PC-3 (cell line): ENCODE data around the gene NCOA7. TPM values are rescaled to one million over a fixed set of nuclear protein-coding genes. Genes with fewer than 3 reads are reported as not detected.

ENCODE experiments used
- ATAC-seq: fragments of 200-7000 bp; cut with Tn5 transposase; 2 replicates; pipeline ENCODE4 v1.9.1; 2020; ENCODE audit warnings: mild to moderate bottlenecking, moderate library complexity
- BruUV-seq: library from RNA; stranded (reverse); fragments of 400-500 nt; replicated peaks from 2 replicates; lab custom pipeline; 2021; lab: Mats Ljungman, UMichigan
- CTCF ChIA-PET: fragments of 300-600 bp; sonication (Branson Sonifier 250); formaldehyde crosslinking; loops from one replicate; lab custom pipeline; 2022; ENCODE audit warnings: antibody characterized with exemption; lab: Charles Lee
- POLR2A ChIA-PET: fragments of 300-600 bp; sonication (Branson Sonifier 250); formaldehyde crosslinking; loops from one replicate; lab custom pipeline; 2022; ENCODE audit warnings: antibody characterized with exemption; ENCODE audit not compliant: unreplicated experiment; lab: Charles Lee
- DNase-seq: peaks from one replicate; pipeline ENCODE4 v3.0.0-alpha.2; 2015
- H2AFZ ChIP-seq: fragments of 300-600 bp; sonication (generic); 2 replicates; pipeline ENCODE4 v1.6.0; 2016; ENCODE audit warnings: antibody characterized with exemption, low read length
- H3F3A ChIP-seq: fragments of 300-600 bp; sonication (generic); one replicate; pipeline ENCODE4 v1.6.0; 2017; ENCODE audit warnings: antibody characterized with exemption, low read length, control low read depth, mild to moderate bottlenecking; ENCODE audit not compliant: unreplicated experiment
- H3K27ac ChIP-seq: fragments of 300-600 bp; sonication (generic); 2 replicates; pipeline ENCODE4 v1.5.1; 2016; ENCODE audit warnings: mild to moderate bottlenecking, low read length
- H3K27me3 ChIP-seq: fragments of 300-600 bp; sonication (generic); 2 replicates; pipeline ENCODE4 v1.6.1; 2016; ENCODE audit warnings: low read length, mixed read lengths
- H3K36me3 ChIP-seq: fragments of 300-600 bp; sonication (generic); 2 replicates; pipeline ENCODE4 v1.6.1; 2016; ENCODE audit warnings: low read depth, mixed run types, low read length, mixed read lengths
- H3K4me1 ChIP-seq: fragments of 300-600 bp; sonication (generic); 2 replicates; pipeline ENCODE4 v1.5.1; 2016; ENCODE audit warnings: low read length; ENCODE audit not compliant: insufficient read depth
- H3K4me2 ChIP-seq: fragments of 300-600 bp; sonication (generic); 2 replicates; pipeline ENCODE4 v1.6.0; 2016; ENCODE audit warnings: low read length
- H3K4me3 ChIP-seq: fragments of 300-600 bp; sonication (generic); 2 replicates; pipeline ENCODE4 v1.5.1; 2016; ENCODE audit warnings: mild to moderate bottlenecking, low read length, mixed read lengths
- H3K79me2 ChIP-seq: fragments of 300-600 bp; sonication (generic); 2 replicates; pipeline ENCODE4 v1.6.1; 2017; ENCODE audit warnings: low read length, mixed read lengths
- H3K9ac ChIP-seq: fragments of 300-600 bp; sonication (generic); 2 replicates; pipeline ENCODE4 v1.6.0; 2016; ENCODE audit warnings: mild to moderate bottlenecking, low read length
- H3K9me2 ChIP-seq: fragments of 300-600 bp; sonication (generic); replicated peaks from 2 replicates; pipeline ENCODE4 v1.6.1; 2016; ENCODE audit warnings: mixed run types, low read length, mixed read lengths
- H3K9me3 ChIP-seq: fragments of 300-600 bp; sonication (generic); 2 replicates; pipeline ENCODE4 v1.6.1; 2016; ENCODE audit warnings: low read length, mixed read lengths
- H4K20me1 ChIP-seq: fragments of 300-600 bp; sonication (generic); 2 replicates; pipeline ENCODE4 v1.6.1; 2016; ENCODE audit warnings: low read length, mixed read lengths
- CTCF ChIP-seq: fragments of 300-600 bp; sonication (generic); conservative IDR thresholded peaks from 2 replicates; pipeline ENCODE4 v1.5.1; 2017; ENCODE audit warnings: antibody characterized with exemption, low read depth, mild to moderate bottlenecking, low read length
- EZH2 ChIP-seq: fragments of 300-600 bp; sonication (generic); IDR thresholded peaks from one replicate; pipeline ENCODE4 v1.6.1; 2017; ENCODE audit warnings: antibody characterized with exemption, mild to moderate bottlenecking, low read length; ENCODE audit not compliant: unreplicated experiment
- EZH2phosphoT487 ChIP-seq: fragments of 300-600 bp; sonication (generic); IDR thresholded peaks from 2 replicates; pipeline ENCODE4 v1.6.1; 2018; ENCODE audit warnings: mild to moderate bottlenecking, antibody characterized with exemption, low read length, borderline replicate concordance
- intact Hi-C: fragments of 100-400 bp; cut with micrococcal nuclease; formaldehyde crosslinking; loops from 2 replicates; pipeline ENCODE4 v1.9.0; 2023
- total RNA-seq: library from RNA; depleted of rRNA; stranded (reverse); fragments of >200 nt; gene quantifications from 2 replicates; pipeline ENCODE4 v1.2.3, GENCODE V29; 2014

Gene NCOA7
- total RNA-seq, 1 experiment from 2014 or later = 13.4 TPM

- Histone ChIP-seq H3K36me3 (no peaks in the 10 kb centered on the region), H3F3A (no peaks in the 10 kb centered on the region), H2AFZ (no peak overlapping the region), H3K4me2 (no peak overlapping the region), H3K9ac (no peak overlapping the region), H3K27me3 (no peaks in the 10 kb centered on the region), H4K20me1 (no peaks in the 10 kb centered on the region), H3K79me2 (no peaks in the 10 kb centered on the region), H3K9me2 (no peaks in the 10 kb centered on the region), H3K27ac (peak overlapping the region; percentile 68; the same call in 1 of the 2 replicates), H3K4me3 (no peak overlapping the region), H3K4me1 (peaks cover 51% of the 10 kb centered on the region), H3K9me3 (no peaks in the 10 kb centered on the region)
- POLR2A ChIA-PET = no interaction called here
- CTCF ChIA-PET = no interaction called here
- intact Hi-C loops = no loop called here
- ATAC-seq = no peak
- no TSS peak for BruUV-seq
- DNase-seq = no peak
- TF ChIP-seq CTCF (no peak), EZH2 (no peak), EZH2phosphoT487 (no peak)
These were observed 149.0 kb downstream of the NCOA7 start for GRCh38 chr6:125939791-125940190.

GRCh38 chr6:125940247-125941041 is 149.7 kb downstream of the NCOA7 start:
- no peaks in the 10 kb centered on the region for H4K20me1 ChIP-seq
- no peaks in the 10 kb centered on the region for H3K9me3 ChIP-seq
- peak overlapping the region; percentile 44 for H3K4me2 ChIP-seq
- no peaks in the 10 kb centered on the region for H3K9me2 ChIP-seq
- intact Hi-C loops = no loop called here
- H3K27me3 ChIP-seq = no peaks in the 10 kb centered on the region
- CTCF ChIA-PET = no interaction called here
- no peaks in the 10 kb centered on the region for H3K36me3 ChIP-seq
- POLR2A ChIA-PET = no interaction called here
- peak overlapping the region; percentile 39; the same call in 1 of the 2 replicates for H2AFZ ChIP-seq
- no peaks in the 10 kb centered on the region for H3K79me2 ChIP-seq
- H3K4me1 ChIP-seq = peaks cover 58% of the 10 kb centered on the region
- no peak overlapping the region for H3K9ac ChIP-seq
- no peak for TF ChIP-seq EZH2phosphoT487
- TF ChIP-seq EZH2 = no peak
- no TSS peak for BruUV-seq
- DNase-seq = peak; percentile 60
- no peaks in the 10 kb centered on the region for H3F3A ChIP-seq
- H3K4me3 ChIP-seq = no peak overlapping the region
- ATAC-seq = peak; percentile 35
- H3K27ac ChIP-seq = peak overlapping the region; percentile 68

- H3K4me2 ChIP-seq = peak overlapping the region; percentile 56
- no peaks in the 10 kb centered on the region for H3K27me3 ChIP-seq
- POLR2A ChIA-PET = no interaction called here
- no peaks in the 10 kb centered on the region for H3K9me3 ChIP-seq
- H2AFZ ChIP-seq = 0 out of 2 replicates have a peak overlapping the region, but pooled peaks have one; percentile 13
- H3K27ac ChIP-seq = peak overlapping the region; percentile 82
- no peak for TF ChIP-seq EZH2phosphoT487
- no peak for TF ChIP-seq EZH2
- no peak for TF ChIP-seq CTCF
- no peaks in the 10 kb centered on the region for H3F3A ChIP-seq
- no peaks in the 10 kb centered on the region for H3K79me2 ChIP-seq
- DNase-seq = peak; percentile 75
- no peaks in the 10 kb centered on the region for H3K9me2 ChIP-seq
- peak; percentile 61 for ATAC-seq
- H3K36me3 ChIP-seq = no peaks in the 10 kb centered on the region
- no TSS peak for BruUV-seq
- CTCF ChIA-PET = no interaction called here
- intact Hi-C loops = loop anchor here (2.0 kb wide), 1 partner anchor 20 kb away; no protein-coding TSS in a partner anchor
- no peak overlapping the region for H3K4me3 ChIP-seq
- H3K4me1 ChIP-seq = peaks cover 69% of the 10 kb centered on the region
- no peaks in the 10 kb centered on the region for H4K20me1 ChIP-seq
- peak overlapping the region; percentile 36; the same call in 1 of the 2 replicates for H3K9ac ChIP-seq
These were observed 152.1 kb downstream of the NCOA7 start for GRCh38 chr6:125942672-125943527.
